ENCODE results near the gene CDH4.

DNA sequence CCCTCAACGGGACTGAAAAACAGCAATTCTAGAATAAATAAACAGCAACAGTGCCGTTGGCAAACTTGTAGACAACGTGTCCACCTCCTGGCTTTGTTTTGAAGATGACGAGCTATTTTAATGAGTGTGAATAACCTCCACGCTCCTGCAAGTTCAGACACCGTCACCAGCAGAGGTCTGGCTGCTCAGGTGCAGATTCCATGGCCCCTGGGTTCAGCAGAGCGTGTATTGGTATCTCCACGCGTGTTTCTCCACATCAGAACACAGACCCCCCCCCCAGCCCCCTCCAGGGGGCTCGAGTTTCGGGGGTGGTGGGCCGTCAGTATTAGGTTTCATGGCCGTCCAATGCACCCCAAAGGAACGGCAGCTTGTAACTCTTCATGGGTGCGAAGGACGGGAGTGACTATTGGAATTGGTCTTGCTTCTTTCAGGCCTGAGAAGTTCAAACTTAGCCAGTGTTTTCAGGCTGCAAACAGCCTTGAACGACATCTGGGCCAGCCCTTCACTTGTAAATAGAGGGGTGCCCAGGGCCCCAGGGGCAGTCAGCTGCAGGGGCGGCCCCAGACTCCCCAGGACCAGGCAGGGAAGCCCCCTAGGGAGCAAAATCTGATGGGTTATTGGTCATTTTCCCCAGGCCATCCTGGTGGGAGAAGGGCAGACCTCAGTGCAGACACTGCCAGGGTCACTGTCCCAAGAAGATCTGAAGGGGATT lies 505.1 kb downstream of the CDH4 start:
- TF ChIP-seq, protein P1, sequence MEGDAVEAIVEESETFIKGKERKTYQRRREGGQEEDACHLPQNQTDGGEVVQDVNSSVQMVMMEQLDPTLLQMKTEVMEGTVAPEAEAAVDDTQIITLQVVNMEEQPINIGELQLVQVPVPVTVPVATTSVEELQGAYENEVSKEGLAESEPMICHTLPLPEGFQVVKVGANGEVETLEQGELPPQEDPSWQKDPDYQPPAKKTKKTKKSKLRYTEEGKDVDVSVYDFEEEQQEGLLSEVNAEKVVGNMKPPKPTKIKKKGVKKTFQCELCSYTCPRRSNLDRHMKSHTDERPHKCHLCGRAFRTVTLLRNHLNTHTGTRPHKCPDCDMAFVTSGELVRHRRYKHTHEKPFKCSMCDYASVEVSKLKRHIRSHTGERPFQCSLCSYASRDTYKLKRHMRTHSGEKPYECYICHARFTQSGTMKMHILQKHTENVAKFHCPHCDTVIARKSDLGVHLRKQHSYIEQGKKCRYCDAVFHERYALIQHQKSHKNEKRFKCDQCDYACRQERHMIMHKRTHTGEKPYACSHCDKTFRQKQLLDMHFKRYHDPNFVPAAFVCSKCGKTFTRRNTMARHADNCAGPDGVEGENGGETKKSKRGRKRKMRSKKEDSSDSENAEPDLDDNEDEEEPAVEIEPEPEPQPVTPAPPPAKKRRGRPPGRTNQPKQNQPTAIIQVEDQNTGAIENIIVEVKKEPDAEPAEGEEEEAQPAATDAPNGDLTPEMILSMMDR (IDR thresholded peaks at IDR 0.05): no peak
- no peak for TF ChIP-seq POLR2A (IDR thresholded peaks at IDR 0.05)
